Heart right ventricle (tissue), 16 donors: Measurements from ENCODE around the gene CFB. TPM values are rescaled to one million over a fixed set of nuclear protein-coding genes. Genes with fewer than 3 reads are reported as not detected.

Source experiments
- ATAC-seq, 8 donors: fragments of 200-7000 bp; cut with Tn5 transposase; one replicate each; pipeline ENCODE4 v1.9.1; 2020; ENCODE audit warnings: mild to moderate bottlenecking in 8 of 8, moderate library complexity in 8 of 8, moderate number of reproducible peaks in 1 of 8
- DNase-seq, 2 donors: peaks; one replicate each; pipeline ENCODE4 v3.0.0-alpha.2; 2020
- H3K27ac ChIP-seq, 10 donors: fragments of 200-600 bp; sonication (generic) in 2 of 10; one replicate each; pipeline versions ENCODE4 v1.5.0 to v1.8.0; 2020 to 2022; ENCODE audit warnings: mild to moderate bottlenecking in 3 of 10
- H3K27me3 ChIP-seq, 7 donors: fragments of 200-600 bp; one replicate each; pipeline ENCODE4 v1.8.0; 2021 to 2022; ENCODE audit warnings: mild to moderate bottlenecking in 2 of 7
- H3K36me3 ChIP-seq, 9 donors: fragments of 200-600 bp; sonication (generic) in 1 of 9; one replicate each; pipeline versions ENCODE4 v1.5.0 to v1.8.0; 2020 to 2022; ENCODE audit warnings: mild to moderate bottlenecking in 2 of 9
- H3K4me1 ChIP-seq, 9 donors: fragments of 200-600 bp; sonication (generic) in 1 of 9; one replicate each; pipeline versions ENCODE4 v1.5.0 to v1.8.0; 2020 to 2022; ENCODE audit warnings: mild to moderate bottlenecking in 4 of 9
- H3K4me3 ChIP-seq, 10 donors: fragments of 200-600 bp; sonication (generic) in 2 of 10; one replicate each; pipeline versions ENCODE4 v1.5.0 to v1.8.0; 2020 to 2022; ENCODE audit warnings: mild to moderate bottlenecking in 7 of 10, moderate library complexity in 2 of 10
- H3K9me3 ChIP-seq, 11 donors: fragments of 200-600 bp in 10 of 11; sonication (generic) in 2 of 11; one replicate each; pipeline versions ENCODE4 v1.5.0 to v1.8.0; 2013 to 2022; ENCODE audit warnings: mild to moderate bottlenecking in 2 of 11, control low read depth in 1 of 11, moderate library complexity in 1 of 11
- CTCF ChIP-seq, 9 donors: fragments of 200-600 bp; sonication (generic) in 2 of 9; IDR thresholded peaks; one replicate each; pipeline versions ENCODE4 v1.5.0 to v1.8.0; 2021 to 2022; ENCODE audit warnings: antibody characterized with exemption in 9 of 9, mild to moderate bottlenecking in 5 of 9, moderate library complexity in 1 of 9
- WGBS, 2 donors: extraction: QIAGEN DNeasy Blood & Tissue Kit; methylation state at CpG; one replicate each; pipeline ENCODE4 v1.1.7; 2013; ENCODE audit warnings: inconsistent platforms in 1 of 2; 5-methylcytosine and 5-hydroxymethylcytosine counted together
- intact Hi-C, 10 donors: fragments of 100-400 bp; cut with DNase I; formaldehyde crosslinking; loops; one replicate each; pipeline versions ENCODE4 v1.11.1 to v1.14.2; 2022
- polyA plus RNA-seq, 2 donors: library from polyadenylated mRNA; stranded (reverse); fragments of 200-250 nt; gene quantifications; one replicate each; pipeline ENCODE4 v1.2.3, GENCODE V29; 2013
- total RNA-seq, 10 donors: library from RNA; stranded (reverse); fragmentation: NEBNext Ultra II Directional in 3 of 10; extraction: Animal tissue kit (Norgen Biotek cat#: 25700) in 3 of 10; gene quantifications; one replicate each; pipeline versions ENCODE4 v1.2.1 to v1.2.4, GENCODE V29; 2021 to 2023
- donor health status: Arrhythmogenic right ventricular cardiomyopathy.
- donor health status: ischemic (EF 13 %, LVEDD 7.1; RV severe dilation, severe dysfunction).
- donor health status: healthy with polysubstance abuse.
- donor health status: DM: no; HTN: yes; CAD: no.
- donor health status: DM: no; HTN: no; CAD: no.
- donor health status: ischemic (EF 25% LVEDD 6.9; RV normal size, moderate dysfunction).
- donor health status: ischemic (EF 25% LVEDD 5.7; RV mildly dilated, moderate dysfunction).
- donor health status: healthy.
- donor health status: DM: yes; HTN: yes; CAD: no.
- donor health status: Ischemic cardiomyopathy.
- donor health status: ischemic (EF 35%, LVEDD 5.7; RV mildly dilated, moderate dysfunction).
- donor health status: nonischemic (EF 11% LVEDD 7.7; RV severe dilation, severe dysfunction).
- donor health status: DM: yes; HTN: yes; CAD: no.
- donor health status: PGD.
- donor health status: ischemic (EF 29% LVEDD 5.4; RV normal size, mild dysfunction).
- donor health status: nonischemic (EF 23%, LVEDD 6.1; RV moderate dilation, normal function).

Gene CFB
- total and polyA plus RNA-seq, 12 donors, result 2.8 to 24.4 (median 6.0) TPM

- H3K27me3 ChIP-seq, result no peaks in the 10 kb centered on the region
- 86 to 87% methylated on average over 48 to 49 of the region's 49 CpGs for whole genome bisulfite sequencing, 2 donors
- H3K4me3 ChIP-seq, result no peak overlapping the region
- TF ChIP-seq CTCF (IDR thresholded peaks at IDR 0.05), result no peak
- intact Hi-C loops, result loop anchor here in 8 of 10 donors (5.0 to 10.0 kb wide), 5 partner anchors 52 to 353 kb away; partner anchors contain the start of genes NELFE (in 5 of the 8), SKIC2 (in 5 of the 8), ATP6V1G2 (in 1 of the 8) and NFKBIL1 (in 1 of the 8)
- ATAC-seq, result no peak
- H3K27ac ChIP-seq, result peak overlapping the region in 1 of 10 donors; percentile 90
- H3K36me3 ChIP-seq, result peaks cover 0 to 14% (median 0%) of the 10 kb centered on the region in 9 donors
- peaks cover 3 to 52% (median 38%) of the 10 kb centered on the region in 9 donors for H3K4me1 ChIP-seq
- no peaks in the 10 kb centered on the region for H3K9me3 ChIP-seq
- no peak for DNase-seq
Observed at GRCh38 chr6:31899882-31900722, 45.8 kb upstream of the CFB start.

GRCh38 chr6:31900917-31901414, 44.9 kb upstream of the CFB start:
- no peak for TF ChIP-seq CTCF (IDR thresholded peaks at IDR 0.05)
- ATAC-seq (peak in 1 of 8 donors; percentile 2), DNase-seq (no peak)
- Histone ChIP-seq H3K27ac (peak overlapping the region; percentile 65 to 92 (median 85)), H3K27me3 (no peaks in the 10 kb centered on the region), H3K4me3 (peak overlapping the region in 9 of 10 donors; percentile 49 to 84 (median 65)), H3K9me3 (no peaks in the 10 kb centered on the region), H3K36me3 (peaks cover 0 to 6% (median 0%) of the 10 kb centered on the region in 9 donors), H3K4me1 (peaks cover 3 to 52% (median 38%) of the 10 kb centered on the region in 9 donors)
- WGBS, 2 donors, result 31 to 39% methylated on average over 29 of the region's 29 CpGs
- intact Hi-C loops, result loop anchor here in 8 of 10 donors (5.0 to 10.0 kb wide), 4 partner anchors 51 to 354 kb away; partner anchors contain the start of genes NELFE (in 5 of the 8), SKIC2 (in 5 of the 8), ATP6V1G2 (in 1 of the 8) and NFKBIL1 (in 1 of the 8)

- H3K4me1 ChIP-seq, result peaks cover 3 to 48% (median 34%) of the 10 kb centered on the region in 9 donors
- intact Hi-C loops, result loop anchor here in 8 of 10 donors (5.0 to 10.0 kb wide), 4 partner anchors 51 to 354 kb away; partner anchors contain the start of genes NELFE (in 5 of the 8), SKIC2 (in 5 of the 8), ATP6V1G2 (in 1 of the 8) and NFKBIL1 (in 1 of the 8)
Observed at GRCh38 chr6:31901415-31901952, 44.4 kb upstream of the CFB start.

More at GRCh38 chr6:31901415-31901952, 44.4 kb upstream of the CFB start:
- Histone ChIP-seq H3K36me3 (peaks cover 0 to under 1% (median 0%) of the 10 kb centered on the region in 9 donors), H3K27ac (peak overlapping the region; percentile 65 to 92 (median 85)), H3K4me3 (peak overlapping the region; percentile 42 to 84 (median 64)), H3K27me3 (no peaks in the 10 kb centered on the region), H3K9me3 (no peaks in the 10 kb centered on the region)
- TF ChIP-seq CTCF (IDR thresholded peaks at IDR 0.05), result no peak
- DNase-seq (peak; percentile 66 to 69), ATAC-seq (peak; percentile 22 to 41 (median 34))
- 0 to 1% methylated on average over 32 to 45 of the region's 45 CpGs for WGBS, 2 donors
